ENCODE measurements around the gene IFNA6. TPM values are rescaled to one million over a fixed set of nuclear protein-coding genes. Genes with fewer than 3 reads are reported as not detected.

IFNA6 gene
- total RNA-seq, 1 experiment from 2014 or later = not detected

- H3K4me3 Mint-ChIP-seq (ENCODE audit: low read depth, unreplicated experiment) = no peak overlapping the region
- H3K27me3 Mint-ChIP-seq (ENCODE audit: unreplicated experiment) = no peaks in the 10 kb centered on the region
- BruUV-seq (replicated peaks) = no TSS peak
- H3K27ac Mint-ChIP-seq (ENCODE audit: unreplicated experiment) = peak overlapping the region; percentile 41
- H3K4me1 Mint-ChIP-seq (ENCODE audit: low read depth, unreplicated experiment) = peaks cover 15% of the 10 kb centered on the region
- CTCF ChIA-PET = no interaction called here
- H3K9me3 Mint-ChIP-seq (ENCODE audit: low read depth, unreplicated experiment) = no peaks in the 10 kb centered on the region
- intact Hi-C loops (cut with micrococcal nuclease; ENCODE audit: unreplicated experiment) = no loop called here
- no peak for TF ChIP-seq CTCF (IDR thresholded peaks at IDR 0.05; ENCODE audit: unreplicated experiment)
- no peak for DNase-seq
- H3K36me3 Mint-ChIP-seq (ENCODE audit: insufficient read depth, unreplicated experiment) = no peaks in the 10 kb centered on the region
Observed at GRCh38 chr9:21316032-21316842, 34.5 kb downstream of the IFNA6 start.

- intact Hi-C loops (cut with micrococcal nuclease; ENCODE audit: unreplicated experiment) = no loop called here
- H3K27ac Mint-ChIP-seq (ENCODE audit: unreplicated experiment) = no peak overlapping the region
- no TSS peak for BruUV-seq (replicated peaks)
- CTCF ChIA-PET = no interaction called here
- H3K4me1 Mint-ChIP-seq (ENCODE audit: low read depth, unreplicated experiment) = peaks cover 15% of the 10 kb centered on the region
- no peaks in the 10 kb centered on the region for H3K36me3 Mint-ChIP-seq (ENCODE audit: insufficient read depth, unreplicated experiment)
- no peak overlapping the region for H3K4me3 Mint-ChIP-seq (ENCODE audit: low read depth, unreplicated experiment)
- H3K27me3 Mint-ChIP-seq (ENCODE audit: unreplicated experiment) = no peaks in the 10 kb centered on the region
- H3K9me3 Mint-ChIP-seq (ENCODE audit: low read depth, unreplicated experiment) = no peaks in the 10 kb centered on the region
- no peak for TF ChIP-seq CTCF (IDR thresholded peaks at IDR 0.05; ENCODE audit: unreplicated experiment)
- DNase-seq = no peak
Observed at GRCh38 chr9:21314152-21314551, 36.5 kb downstream of the IFNA6 start.

- intact Hi-C loops (cut with micrococcal nuclease; ENCODE audit: unreplicated experiment) = no loop called here
- BruUV-seq (replicated peaks) = no TSS peak
- Mint-ChIP-seq H3K4me3 (ENCODE audit: low read depth, unreplicated experiment) (no peak overlapping the region), H3K27ac (ENCODE audit: unreplicated experiment) (no peak overlapping the region), H3K9me3 (ENCODE audit: low read depth, unreplicated experiment) (no peaks in the 10 kb centered on the region), H3K27me3 (ENCODE audit: unreplicated experiment) (no peaks in the 10 kb centered on the region), H3K4me1 (ENCODE audit: low read depth, unreplicated experiment) (peaks cover 7% of the 10 kb centered on the region), H3K36me3 (ENCODE audit: insufficient read depth, unreplicated experiment) (no peaks in the 10 kb centered on the region)
- no peak for TF ChIP-seq CTCF (IDR thresholded peaks at IDR 0.05; ENCODE audit: unreplicated experiment)
- DNase-seq = no peak
- CTCF ChIA-PET = interaction anchor here (1.4 kb wide), 1 partner anchor 59 kb away, joined by 4 read pairs; no protein-coding TSS in a partner anchor
Observed at GRCh38 chr9:21311889-21312288, 38.8 kb downstream of the IFNA6 start.

- CTCF ChIA-PET = no interaction called here
- no peak for TF ChIP-seq CTCF (IDR thresholded peaks at IDR 0.05; ENCODE audit: unreplicated experiment)
- BruUV-seq (replicated peaks) = no TSS peak
- no peaks in the 10 kb centered on the region for H3K9me3 Mint-ChIP-seq (ENCODE audit: low read depth, unreplicated experiment)
- no peaks in the 10 kb centered on the region for H3K27me3 Mint-ChIP-seq (ENCODE audit: unreplicated experiment)
- H3K4me3 Mint-ChIP-seq (ENCODE audit: low read depth, unreplicated experiment) = no peak within 1 kb of the TSS
- H3K4me1 Mint-ChIP-seq (ENCODE audit: low read depth, unreplicated experiment) = no peaks in the 10 kb centered on the region
- H3K27ac Mint-ChIP-seq (ENCODE audit: unreplicated experiment) = no peak within 1 kb of the TSS
- H3K36me3 Mint-ChIP-seq (ENCODE audit: insufficient read depth, unreplicated experiment) = no peaks in the 10 kb centered on the region
- intact Hi-C loops (cut with micrococcal nuclease; ENCODE audit: unreplicated experiment) = loop anchor here (5.0 kb wide), 1 partner anchor 53 kb away; no protein-coding TSS in a partner anchor
- no peak for DNase-seq
Observed at GRCh38 chr9:21305213-21305612, 45.5 kb downstream of the IFNA6 start, which contains the start of gene IFNA5. Gene IFNA5 (minus strand): TSS chr9:21305313. CDS start chr9:21305256, 57 bp downstream.

Other genes starting within 250 kb of the IFNA6 start
- not detected in 2 replicates for gene IFNW1, start 209.1 kb downstream of the IFNA6 start, total RNA-seq (2022)
- gene IFNA21, start 184.2 kb downstream of the IFNA6 start, total RNA-seq (2022) = not detected in 2 replicates
- gene IFNA4, start 163.3 kb downstream of the IFNA6 start, total RNA-seq (2022) = not detected in 2 replicates
- not detected in 2 replicates for gene IFNA7, start 148.7 kb downstream of the IFNA6 start, total RNA-seq (2022)
- gene IFNA10, start 143.7 kb downstream of the IFNA6 start, total RNA-seq (2022) = not detected in 2 replicates
- gene IFNA16, start 133.6 kb downstream of the IFNA6 start, total RNA-seq (2022) = not detected in 2 replicates
- not detected in 2 replicates for gene IFNA17, start 122.7 kb downstream of the IFNA6 start, total RNA-seq (2022)
- gene IFNA14, start 110.9 kb downstream of the IFNA6 start, total RNA-seq (2022) = not detected in 2 replicates
- gene IFNA5, start 45.6 kb downstream of the IFNA6 start, total RNA-seq (2022) = not detected in 2 replicates
- gene KLHL9, start 15.5 kb downstream of the IFNA6 start, total RNA-seq (2022) = 15.8 and 16.8 TPM in 2 replicates
- not detected in 2 replicates for gene IFNA13, start 17.2 kb upstream of the IFNA6 start, total RNA-seq (2022)
- gene IFNA2, start 34.5 kb upstream of the IFNA6 start, total RNA-seq (2022) = not detected in 2 replicates
- gene IFNA8, start 58.2 kb upstream of the IFNA6 start, total RNA-seq (2022) = not detected in 2 replicates
- not detected in 2 replicates for gene IFNA1, start 89.6 kb upstream of the IFNA6 start, total RNA-seq (2022)
- gene IFNE, start 131.4 kb upstream of the IFNA6 start, total RNA-seq (2022) = 8.3 and 8.4 TPM in 2 replicates